GM12864 (cell line): ENCODE data around the gene SIGLEC12.

Source experiments
- DNase-seq: peaks from one replicate; pipeline ENCODE4 v3.0.0-alpha.2; 2011; ENCODE audit warnings: low read depth
- H3K4me3 ChIP-seq: 2 replicates; pipeline ENCODE4 v1.5.1; 2011; ENCODE audit warnings: mild to moderate bottlenecking, low read depth, low read length, control low read depth
- TF ChIP-seq, protein P1 (sequence below): IDR thresholded peaks from 2 replicates; pipeline ENCODE4 v1.5.1; 2011; ENCODE audit warnings: low read depth, mild to moderate bottlenecking, moderate library complexity, low read length, control low read depth, inconsistent platforms; ENCODE audit errors: missing control alignments

SIGLEC12 gene

DNA sequence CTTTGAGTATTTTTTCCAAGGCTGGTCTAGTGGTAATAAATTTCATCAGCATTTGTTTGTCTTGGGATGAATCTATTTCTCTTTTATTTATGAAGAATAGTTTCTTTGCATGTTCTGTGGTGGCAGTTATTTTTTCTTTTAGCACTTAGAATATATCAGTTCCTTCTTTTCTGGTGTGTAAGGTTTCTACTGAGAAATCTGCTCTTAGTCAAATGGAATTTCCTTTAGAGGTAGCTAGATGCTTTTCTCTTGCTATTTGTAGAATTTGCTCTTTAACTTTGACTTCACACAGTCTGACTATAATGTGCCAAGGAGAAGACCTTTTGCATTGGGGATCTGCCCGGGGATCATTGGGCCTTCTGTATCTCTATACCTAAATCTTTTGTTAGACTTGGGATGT lies 33.9 kb upstream of the SIGLEC12 start:
- no peak for DNase-seq
- H3K4me3 ChIP-seq = no peak overlapping the region
- TF ChIP-seq, protein P1, sequence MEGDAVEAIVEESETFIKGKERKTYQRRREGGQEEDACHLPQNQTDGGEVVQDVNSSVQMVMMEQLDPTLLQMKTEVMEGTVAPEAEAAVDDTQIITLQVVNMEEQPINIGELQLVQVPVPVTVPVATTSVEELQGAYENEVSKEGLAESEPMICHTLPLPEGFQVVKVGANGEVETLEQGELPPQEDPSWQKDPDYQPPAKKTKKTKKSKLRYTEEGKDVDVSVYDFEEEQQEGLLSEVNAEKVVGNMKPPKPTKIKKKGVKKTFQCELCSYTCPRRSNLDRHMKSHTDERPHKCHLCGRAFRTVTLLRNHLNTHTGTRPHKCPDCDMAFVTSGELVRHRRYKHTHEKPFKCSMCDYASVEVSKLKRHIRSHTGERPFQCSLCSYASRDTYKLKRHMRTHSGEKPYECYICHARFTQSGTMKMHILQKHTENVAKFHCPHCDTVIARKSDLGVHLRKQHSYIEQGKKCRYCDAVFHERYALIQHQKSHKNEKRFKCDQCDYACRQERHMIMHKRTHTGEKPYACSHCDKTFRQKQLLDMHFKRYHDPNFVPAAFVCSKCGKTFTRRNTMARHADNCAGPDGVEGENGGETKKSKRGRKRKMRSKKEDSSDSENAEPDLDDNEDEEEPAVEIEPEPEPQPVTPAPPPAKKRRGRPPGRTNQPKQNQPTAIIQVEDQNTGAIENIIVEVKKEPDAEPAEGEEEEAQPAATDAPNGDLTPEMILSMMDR = no peak

DNA sequence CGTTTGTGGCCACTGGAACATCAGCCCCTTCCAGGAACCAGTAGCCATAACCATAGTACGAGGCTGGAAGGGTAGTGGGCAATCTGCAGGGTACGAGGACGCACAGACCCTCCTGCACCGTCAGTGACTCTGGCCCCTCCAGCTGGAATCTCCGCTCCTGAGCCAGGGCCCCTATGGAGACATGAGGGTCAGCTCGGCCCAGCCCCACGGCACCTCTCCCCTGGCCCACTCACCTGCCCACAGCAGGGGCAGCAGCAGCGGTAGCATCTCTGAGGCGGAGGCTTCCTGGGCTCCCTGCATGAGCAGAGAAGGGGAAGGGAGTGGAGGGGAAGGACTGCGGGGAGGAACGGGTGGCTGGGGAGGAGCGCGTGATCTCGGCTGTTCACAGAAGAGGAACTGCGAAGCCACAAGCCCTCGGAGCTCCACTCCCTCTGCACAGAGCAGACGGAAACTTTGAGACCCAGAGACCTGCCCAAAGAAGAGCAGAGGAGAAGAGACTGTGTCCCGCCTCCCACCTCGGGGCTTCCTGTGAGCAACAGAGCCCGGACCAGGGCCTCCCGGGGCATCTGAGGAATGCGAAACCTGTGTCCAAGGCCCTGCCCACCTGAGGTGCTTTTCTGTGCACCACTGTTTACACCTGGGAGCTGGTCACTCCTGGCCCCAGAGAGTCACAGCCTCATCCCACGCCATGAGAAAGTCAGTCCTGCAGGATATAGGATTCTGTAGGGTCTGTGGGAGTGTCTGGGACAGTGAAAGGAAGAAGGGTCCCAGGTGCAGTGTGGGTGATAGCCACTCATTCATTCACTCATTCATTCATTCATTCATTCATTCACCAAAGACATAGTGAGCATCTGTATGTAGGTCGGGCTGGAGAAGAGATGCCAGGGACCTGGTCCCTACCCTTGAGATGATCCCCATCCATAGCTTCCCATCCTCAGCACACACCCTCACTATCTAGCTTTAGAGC lies 30.0 kb upstream of the SIGLEC12 start, which contains the start of gene SIGLEC6:
TSS of gene SIGLEC6 (minus strand) at position 322 of the 967 bp plus-strand sequence. CDS start at position 300, 22 bp downstream.
- peak within 1 kb of the TSS; percentile 5; the same call in 1 of the 2 replicates for H3K4me3 ChIP-seq

DNA sequence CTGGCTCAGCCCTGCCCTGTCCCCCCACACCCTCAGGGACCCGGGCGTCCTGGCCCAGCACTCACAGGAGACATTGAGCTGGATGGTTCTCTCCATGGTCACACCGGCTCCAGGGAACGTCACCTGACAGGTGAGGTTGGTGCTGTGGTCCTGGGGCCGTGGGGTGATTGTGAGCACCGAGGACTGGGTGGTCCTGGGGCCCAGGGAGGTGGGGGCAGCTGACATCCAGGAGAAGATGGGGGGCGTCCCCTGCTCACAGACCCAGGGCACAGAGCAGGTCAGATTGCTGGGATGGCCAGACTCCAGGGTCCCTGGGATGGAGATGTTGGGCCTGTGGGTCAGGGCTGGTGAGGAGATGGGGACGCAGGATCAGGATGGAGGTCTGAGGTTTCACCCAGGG lies 29.0 kb upstream of the SIGLEC12 start:
- TF ChIP-seq, protein P1 = no peak
- no peak overlapping the region for H3K4me3 ChIP-seq
- no peak for DNase-seq

More for the DNA sequence above, 30.0 kb upstream of the SIGLEC12 start, which contains the start of gene SIGLEC6:
- TF ChIP-seq, protein P1 = no peak
- DNase-seq = peak; percentile 54

DNA sequence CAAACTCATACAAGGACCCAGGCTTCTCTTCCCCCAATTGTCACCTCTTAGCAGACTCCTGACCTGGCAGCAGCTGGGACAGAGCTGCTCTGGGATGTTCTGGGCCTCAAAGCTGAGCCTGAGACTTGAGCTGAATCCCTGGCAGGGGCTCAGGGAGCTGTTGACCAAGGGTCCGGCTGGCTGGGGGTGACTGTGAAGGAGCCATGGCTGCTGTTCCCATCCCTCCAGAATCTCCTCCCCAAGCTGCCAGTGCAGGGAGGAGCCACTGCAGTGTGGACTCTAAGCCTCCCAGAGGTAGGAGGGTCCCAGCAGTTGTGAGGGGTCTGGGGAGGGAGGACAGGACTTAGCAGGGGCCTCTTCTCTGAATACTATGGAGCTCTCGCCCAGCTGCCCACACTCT lies 27.7 kb upstream of the SIGLEC12 start:
- TF ChIP-seq, protein P1 = no peak
- DNase-seq = no peak

DNA sequence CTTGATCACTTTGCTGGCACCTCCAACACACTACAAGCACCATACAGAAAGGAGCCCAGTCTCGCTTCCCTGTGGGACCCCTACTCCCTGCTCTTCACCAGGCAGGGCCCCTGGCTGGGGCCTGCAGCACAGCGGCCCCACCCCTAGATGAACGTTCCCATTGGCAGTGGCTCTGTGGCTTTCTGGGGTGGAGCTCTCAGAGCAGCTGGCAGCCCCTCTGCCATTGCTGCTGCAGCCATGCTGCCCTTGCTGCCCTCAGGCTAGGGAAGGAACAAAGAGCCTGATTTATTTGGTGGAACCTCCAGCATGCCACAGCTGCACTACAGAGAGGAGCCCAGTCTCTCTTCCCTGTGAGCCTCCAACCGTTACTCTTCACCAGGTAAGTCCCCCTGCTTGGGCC lies 24.1 kb upstream of the SIGLEC12 start:
- no peak overlapping the region for H3K4me3 ChIP-seq
- no peak for DNase-seq
- TF ChIP-seq, protein P1 = no peak

More for the DNA sequence above, 27.7 kb upstream of the SIGLEC12 start:
- H3K4me3 ChIP-seq = no peak overlapping the region

DNA sequence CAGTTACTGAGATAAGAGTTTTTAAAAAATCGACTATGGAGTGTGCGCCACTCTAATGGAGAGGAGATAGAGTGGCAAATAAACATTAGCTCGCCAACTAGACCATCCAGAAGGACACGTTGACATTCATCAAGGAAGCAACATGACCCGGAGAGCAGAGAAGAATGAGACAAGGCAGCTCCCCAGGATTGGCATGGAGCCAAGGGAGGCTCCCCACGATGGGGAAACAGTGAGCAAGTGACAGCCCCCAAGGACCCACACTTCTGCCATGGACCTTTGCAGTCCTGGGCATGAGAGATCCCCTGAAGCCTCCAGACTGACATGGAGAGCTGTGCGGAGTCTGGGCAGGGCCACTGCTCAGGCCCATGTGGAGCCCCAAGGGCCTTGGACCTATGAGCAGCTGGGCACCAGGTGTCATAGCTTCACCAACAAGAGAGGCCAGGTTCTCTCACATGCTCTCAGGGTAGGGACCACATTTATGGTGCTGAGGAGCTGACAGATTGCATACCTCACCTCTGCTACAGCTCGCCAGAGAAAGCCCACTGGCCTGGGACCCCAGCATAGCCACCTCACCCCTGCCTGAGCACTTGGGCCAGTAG lies 23.2 kb upstream of the SIGLEC12 start:
- no peak overlapping the region for H3K4me3 ChIP-seq
- DNase-seq = no peak
- TF ChIP-seq, protein P1 = no peak
